Gastrocnemius medialis (tissue), 4 donors: ENCODE data around the gene NUTM2A.
"Not testable (repeated sequence)": the region's sequence is repeated elsewhere in the genome, so short reads cannot be mapped to it uniquely, and the experiment has no call there.

Experiments
- CTCF ChIP-seq, 5 experiments: fragments of 450-650 bp in 3 of 5; fragments of 200-600 bp in 2 of 5; sonication (generic) in 2 of 5; IDR thresholded peaks in 4 of 5; conservative IDR thresholded peaks in 1 of 5; 1 replicate in 4 of 5; 2 replicates in 1 of 5; pipeline ENCODE4 v1.5.1; 2016 to 2019; ENCODE audit warnings: antibody characterized with exemption in 5 of 5, mild to moderate bottlenecking in 3 of 5, moderate library complexity in 3 of 5
- POLR2A ChIP-seq, 2 donors: fragments of 450-650 bp; IDR thresholded peaks; one replicate each; pipeline ENCODE4 v1.6.1; 2017; ENCODE audit warnings: antibody characterized with exemption in 2 of 2, mild to moderate bottlenecking in 2 of 2, moderate library complexity in 2 of 2

GRCh38 chr10:87184421-87184820, 40.8 kb upstream of the NUTM2A start:
- TF ChIP-seq POLR2A (IDR thresholded peaks at IDR 0.05); CTCF (IDR thresholded peaks at IDR 0.05 in 4 of 5, conservative IDR thresholded peaks at IDR 0.05 in 1 of 5): not testable (repeated sequence)
